Heart right ventricle (tissue), 16 donors: ENCODE data around the gene SULF2. TPM values are rescaled to one million over a fixed set of nuclear protein-coding genes. Genes with fewer than 3 reads are reported as not detected.

Source experiments
- ATAC-seq, 8 donors: fragments of 200-7000 bp; cut with Tn5 transposase; one replicate each; pipeline ENCODE4 v1.9.1; 2020; ENCODE audit warnings: mild to moderate bottlenecking in 8 of 8, moderate library complexity in 8 of 8, moderate number of reproducible peaks in 1 of 8
- DNase-seq, 2 donors: peaks; one replicate each; pipeline ENCODE4 v3.0.0-alpha.2; 2020
- H3K27ac ChIP-seq, 10 donors: fragments of 200-600 bp; sonication (generic) in 2 of 10; one replicate each; pipeline versions ENCODE4 v1.5.0 to v1.8.0; 2020 to 2022; ENCODE audit warnings: mild to moderate bottlenecking in 3 of 10
- H3K27me3 ChIP-seq, 7 donors: fragments of 200-600 bp; one replicate each; pipeline ENCODE4 v1.8.0; 2021 to 2022; ENCODE audit warnings: mild to moderate bottlenecking in 2 of 7
- H3K36me3 ChIP-seq, 9 donors: fragments of 200-600 bp; sonication (generic) in 1 of 9; one replicate each; pipeline versions ENCODE4 v1.5.0 to v1.8.0; 2020 to 2022; ENCODE audit warnings: mild to moderate bottlenecking in 2 of 9
- H3K4me1 ChIP-seq, 9 donors: fragments of 200-600 bp; sonication (generic) in 1 of 9; one replicate each; pipeline versions ENCODE4 v1.5.0 to v1.8.0; 2020 to 2022; ENCODE audit warnings: mild to moderate bottlenecking in 4 of 9
- H3K4me3 ChIP-seq, 10 donors: fragments of 200-600 bp; sonication (generic) in 2 of 10; one replicate each; pipeline versions ENCODE4 v1.5.0 to v1.8.0; 2020 to 2022; ENCODE audit warnings: mild to moderate bottlenecking in 7 of 10, moderate library complexity in 2 of 10
- H3K9me3 ChIP-seq, 11 donors: fragments of 200-600 bp in 10 of 11; sonication (generic) in 2 of 11; one replicate each; pipeline versions ENCODE4 v1.5.0 to v1.8.0; 2013 to 2022; ENCODE audit warnings: mild to moderate bottlenecking in 2 of 11, control low read depth in 1 of 11, moderate library complexity in 1 of 11
- CTCF ChIP-seq, 9 donors: fragments of 200-600 bp; sonication (generic) in 2 of 9; IDR thresholded peaks; one replicate each; pipeline versions ENCODE4 v1.5.0 to v1.8.0; 2021 to 2022; ENCODE audit warnings: antibody characterized with exemption in 9 of 9, mild to moderate bottlenecking in 5 of 9, moderate library complexity in 1 of 9
- WGBS, 2 donors: extraction: QIAGEN DNeasy Blood & Tissue Kit; methylation state at CpG; one replicate each; pipeline ENCODE4 v1.1.7; 2013; ENCODE audit warnings: inconsistent platforms in 1 of 2; 5-methylcytosine and 5-hydroxymethylcytosine counted together
- intact Hi-C, 10 donors: fragments of 100-400 bp; cut with DNase I; formaldehyde crosslinking; loops; one replicate each; pipeline versions ENCODE4 v1.11.1 to v1.14.2; 2022
- polyA plus RNA-seq, 2 donors: library from polyadenylated mRNA; stranded (reverse); fragments of 200-250 nt; gene quantifications; one replicate each; pipeline ENCODE4 v1.2.3, GENCODE V29; 2013
- total RNA-seq, 10 donors: library from RNA; stranded (reverse); fragmentation: NEBNext Ultra II Directional in 3 of 10; extraction: Animal tissue kit (Norgen Biotek cat#: 25700) in 3 of 10; gene quantifications; one replicate each; pipeline versions ENCODE4 v1.2.1 to v1.2.4, GENCODE V29; 2021 to 2023
- donor health status: Arrhythmogenic right ventricular cardiomyopathy.
- donor health status: ischemic (EF 13 %, LVEDD 7.1; RV severe dilation, severe dysfunction).
- donor health status: healthy with polysubstance abuse.
- donor health status: DM: no; HTN: yes; CAD: no.
- donor health status: DM: no; HTN: no; CAD: no.
- donor health status: ischemic (EF 25% LVEDD 6.9; RV normal size, moderate dysfunction).
- donor health status: ischemic (EF 25% LVEDD 5.7; RV mildly dilated, moderate dysfunction).
- donor health status: healthy.
- donor health status: DM: yes; HTN: yes; CAD: no.
- donor health status: Ischemic cardiomyopathy.
- donor health status: ischemic (EF 35%, LVEDD 5.7; RV mildly dilated, moderate dysfunction).
- donor health status: nonischemic (EF 11% LVEDD 7.7; RV severe dilation, severe dysfunction).
- donor health status: DM: yes; HTN: yes; CAD: no.
- donor health status: PGD.
- donor health status: ischemic (EF 29% LVEDD 5.4; RV normal size, mild dysfunction).
- donor health status: nonischemic (EF 23%, LVEDD 6.1; RV moderate dilation, normal function).

The SULF2 gene
- total and polyA plus RNA-seq, 12 donors = 16.7 to 40.6 (median 26.4) TPM

- no peak for TF ChIP-seq CTCF (IDR thresholded peaks at IDR 0.05)
- Histone ChIP-seq H3K9me3 (peaks cover 0 to 6% (median 0%) of the 10 kb centered on the region in 11 donors), H3K4me1 (peaks cover 0 to 63% (median 26%) of the 10 kb centered on the region in 9 donors), H3K36me3 (no peaks in the 10 kb centered on the region), H3K27ac (no peak overlapping the region), H3K4me3 (no peak overlapping the region), H3K27me3 (peaks cover 0 to 43% (median 10%) of the 10 kb centered on the region in 7 donors)
- 75 to 79% methylated on average over 4 of the region's 4 CpGs for WGBS, 2 donors
- DNase-seq = no peak
- no peak for ATAC-seq
- intact Hi-C loops = loop anchor here (2.0 to 10.0 kb wide), 11 partner anchors 54 to 841 kb away; no protein-coding TSS in a partner anchor
Observed at GRCh38 chr20:47781632-47782031, 3.6 kb downstream of the SULF2 start.

GRCh38 chr20:47780720-47781389 is 4.4 kb downstream of the SULF2 start:
- WGBS, 2 donors = 96 to 97% methylated on average over 10 of the region's 10 CpGs
- Histone ChIP-seq H3K27ac (no peak overlapping the region), H3K4me3 (no peak overlapping the region), H3K9me3 (peaks cover 0 to 6% (median 0%) of the 10 kb centered on the region in 11 donors), H3K36me3 (no peaks in the 10 kb centered on the region), H3K4me1 (peaks cover 0 to 66% (median 31%) of the 10 kb centered on the region in 9 donors), H3K27me3 (peaks cover 0 to 40% (median 10%) of the 10 kb centered on the region in 7 donors)
- no peak for ATAC-seq
- no peak for DNase-seq
- intact Hi-C loops = loop anchor here in 9 of 10 donors (5.0 to 10.0 kb wide), 10 partner anchors 54 to 841 kb away; no protein-coding TSS in a partner anchor
- TF ChIP-seq CTCF (IDR thresholded peaks at IDR 0.05) = no peak

GRCh38 chr20:47778398-47779354 is 6.6 kb downstream of the SULF2 start:
- H3K9me3 ChIP-seq = peaks cover 0 to 10% (median 0%) of the 10 kb centered on the region in 11 donors
- 86 to 87% methylated on average over 17 of the region's 17 CpGs for WGBS, 2 donors

More at GRCh38 chr20:47778398-47779354, 6.6 kb downstream of the SULF2 start:
- H3K4me1 ChIP-seq = peaks cover 0 to 74% (median 29%) of the 10 kb centered on the region in 9 donors
- TF ChIP-seq CTCF (IDR thresholded peaks at IDR 0.05) = no peak
- intact Hi-C loops = loop anchor here in 1 of 10 donors (5.0 kb wide), 1 partner anchor 46 kb away; no protein-coding TSS in a partner anchor
- no peaks in the 10 kb centered on the region for H3K36me3 ChIP-seq
- H3K4me3 ChIP-seq = no peak overlapping the region
- no peak for DNase-seq
- peaks cover 0 to 35% (median 2%) of the 10 kb centered on the region in 7 donors for H3K27me3 ChIP-seq
- H3K27ac ChIP-seq = no peak overlapping the region
- ATAC-seq = no peak
